Stimulated activated CD4-positive, alpha-beta T cell treated with anti-CD3 and anti-CD28 coated beads, Interleukin-4, amount 100 ng/mL, for 48 hours (primary cell): ENCODE measurements around the gene ADH5.
"Not testable (repeated sequence)": the region's sequence is repeated elsewhere in the genome, so short reads cannot be mapped to it uniquely, and the experiment has no call there.

Source experiments
- DNase-seq, 2 donors: peaks; one replicate each; pipeline ENCODE4 v3.0.0-alpha.2; 2020; ENCODE audit warnings: low read depth in 2 of 2

ADH5 gene

GRCh38 chr4:99084595-99084994, 4.0 kb downstream of the ADH5 start:
- DNase-seq: no peak

GRCh38 chr4:99082192-99082591, 6.4 kb downstream of the ADH5 start:
- no peak for DNase-seq

- not testable (repeated sequence) for DNase-seq
Observed at GRCh38 chr4:99080869-99081268, 7.7 kb downstream of the ADH5 start.

- DNase-seq: no peak
Observed at GRCh38 chr4:99079625-99080295, 8.8 kb downstream of the ADH5 start.

GRCh38 chr4:99078931-99079624, 9.5 kb downstream of the ADH5 start:
- no peak for DNase-seq

- DNase-seq: no peak
Observed at GRCh38 chr4:99078336-99078735, 10.3 kb downstream of the ADH5 start.

GRCh38 chr4:99077177-99077576, 11.4 kb downstream of the ADH5 start:
- DNase-seq: no peak

GRCh38 chr4:99076292-99076976, 12.2 kb downstream of the ADH5 start:
- DNase-seq: no peak

GRCh38 chr4:99074816-99075215, 13.8 kb downstream of the ADH5 start:
- DNase-seq: no peak

GRCh38 chr4:99071159-99071558, 17.4 kb downstream of the ADH5 start:
- no peak for DNase-seq

GRCh38 chr4:99067617-99068016, 21.0 kb downstream of the ADH5 start:
- no peak for DNase-seq

- not testable (repeated sequence) for DNase-seq
Observed at GRCh38 chr4:99065521-99065920, 23.1 kb downstream of the ADH5 start.

GRCh38 chr4:99062120-99062519, 26.5 kb downstream of the ADH5 start:
- no peak for DNase-seq

GRCh38 chr4:99061048-99061700, 27.4 kb downstream of the ADH5 start:
- DNase-seq: no peak

GRCh38 chr4:99059550-99059949, 29.0 kb downstream of the ADH5 start:
- DNase-seq: no peak

- DNase-seq: no peak
Observed at GRCh38 chr4:99058228-99058627, 30.4 kb downstream of the ADH5 start.

- DNase-seq: no peak
Observed at GRCh38 chr4:99054428-99054994, 34.1 kb downstream of the ADH5 start.

- no peak for DNase-seq
Observed at GRCh38 chr4:99052902-99053301, 35.7 kb downstream of the ADH5 start.

- DNase-seq: no peak
Observed at GRCh38 chr4:99047710-99048109, 40.9 kb downstream of the ADH5 start.

- DNase-seq: no peak
Observed at GRCh38 chr4:99043346-99043745, 45.2 kb downstream of the ADH5 start.

GRCh38 chr4:99038213-99038612, 50.4 kb downstream of the ADH5 start:
- DNase-seq: no peak

GRCh38 chr4:99033956-99034355, 54.6 kb downstream of the ADH5 start:
- no peak for DNase-seq
